ENCODE results near the gene PEAR1.

Gene PEAR1

GRCh38 chr1:156909671-156910070, 16.2 kb downstream of the PEAR1 start:
- TF ChIP-seq, protein P1, sequence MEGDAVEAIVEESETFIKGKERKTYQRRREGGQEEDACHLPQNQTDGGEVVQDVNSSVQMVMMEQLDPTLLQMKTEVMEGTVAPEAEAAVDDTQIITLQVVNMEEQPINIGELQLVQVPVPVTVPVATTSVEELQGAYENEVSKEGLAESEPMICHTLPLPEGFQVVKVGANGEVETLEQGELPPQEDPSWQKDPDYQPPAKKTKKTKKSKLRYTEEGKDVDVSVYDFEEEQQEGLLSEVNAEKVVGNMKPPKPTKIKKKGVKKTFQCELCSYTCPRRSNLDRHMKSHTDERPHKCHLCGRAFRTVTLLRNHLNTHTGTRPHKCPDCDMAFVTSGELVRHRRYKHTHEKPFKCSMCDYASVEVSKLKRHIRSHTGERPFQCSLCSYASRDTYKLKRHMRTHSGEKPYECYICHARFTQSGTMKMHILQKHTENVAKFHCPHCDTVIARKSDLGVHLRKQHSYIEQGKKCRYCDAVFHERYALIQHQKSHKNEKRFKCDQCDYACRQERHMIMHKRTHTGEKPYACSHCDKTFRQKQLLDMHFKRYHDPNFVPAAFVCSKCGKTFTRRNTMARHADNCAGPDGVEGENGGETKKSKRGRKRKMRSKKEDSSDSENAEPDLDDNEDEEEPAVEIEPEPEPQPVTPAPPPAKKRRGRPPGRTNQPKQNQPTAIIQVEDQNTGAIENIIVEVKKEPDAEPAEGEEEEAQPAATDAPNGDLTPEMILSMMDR (IDR thresholded peaks at IDR 0.05) = no peak

GRCh38 chr1:156910309-156910782, 16.8 kb downstream of the PEAR1 start:
- TF ChIP-seq, protein P1 (IDR thresholded peaks at IDR 0.05) = peak; percentile 100

DNA sequence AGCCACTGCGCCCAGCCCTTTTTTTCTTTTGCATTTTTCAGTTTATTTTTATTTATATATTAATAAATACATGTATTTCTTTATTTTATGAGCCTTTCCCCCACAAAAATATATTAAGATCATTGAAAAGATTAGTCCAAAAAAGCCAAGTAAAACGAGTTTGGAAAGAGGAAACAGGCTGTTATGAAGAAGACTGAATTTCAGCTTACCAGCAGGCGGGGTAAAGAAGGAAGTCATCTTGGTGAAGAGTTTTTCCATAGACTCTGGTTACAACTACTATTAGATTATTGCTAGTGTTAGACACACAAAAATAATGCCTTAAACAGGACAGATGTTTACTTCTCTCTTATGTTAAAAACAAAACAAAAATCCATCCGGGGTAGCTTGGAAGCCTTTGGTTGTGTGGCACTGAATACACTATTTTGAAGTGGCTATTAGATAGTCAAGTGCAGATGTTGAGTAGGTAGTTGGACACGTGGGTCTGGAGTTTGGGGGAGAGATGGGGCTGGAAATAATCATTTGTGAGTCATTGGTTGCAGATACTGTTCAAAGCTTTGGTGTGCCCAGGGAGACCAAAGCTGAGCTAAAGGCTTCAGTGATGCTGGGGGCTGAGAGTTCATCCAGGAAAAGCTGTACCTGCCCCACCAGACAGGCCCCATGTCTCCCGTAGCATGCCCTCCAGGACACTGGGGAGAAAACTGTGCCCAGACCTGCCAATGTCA, 18.2 kb downstream of the PEAR1 start:
- TF ChIP-seq, protein P1 (IDR thresholded peaks at IDR 0.05) = no peak

GRCh38 chr1:156912310-156912709, 18.8 kb downstream of the PEAR1 start:
- TF ChIP-seq, protein P1 (IDR thresholded peaks at IDR 0.05) = no peak

GRCh38 chr1:156912861-156913808, 19.6 kb downstream of the PEAR1 start:
- TF ChIP-seq, protein P1 (IDR thresholded peaks at IDR 0.05) = no peak

DNA sequence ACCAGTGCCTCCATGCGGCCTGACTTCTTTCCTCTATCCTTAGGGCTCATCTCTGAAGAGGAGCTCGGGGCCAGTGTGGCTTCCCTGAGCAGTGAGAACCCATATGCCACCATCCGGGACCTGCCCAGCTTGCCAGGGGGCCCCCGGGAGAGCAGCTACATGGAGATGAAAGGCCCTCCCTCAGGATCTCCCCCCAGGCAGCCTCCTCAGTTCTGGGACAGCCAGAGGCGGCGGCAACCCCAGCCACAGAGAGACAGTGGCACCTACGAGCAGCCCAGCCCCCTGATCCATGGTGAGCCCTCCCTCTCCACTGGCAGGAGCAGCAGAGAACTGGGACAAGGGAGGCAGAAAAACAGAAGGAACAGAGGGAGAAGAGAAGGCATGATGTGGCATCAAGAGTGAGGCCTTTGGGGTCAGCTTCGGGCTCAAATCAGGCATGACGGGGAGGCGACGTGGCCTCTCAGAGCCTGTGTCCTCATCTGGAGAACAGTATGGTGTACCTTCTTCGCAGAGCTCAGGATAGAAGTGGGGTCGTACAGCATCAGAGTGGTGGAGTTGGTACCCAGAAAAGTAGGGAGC, 20.4 kb downstream of the PEAR1 start:
- TF ChIP-seq, protein P1 (IDR thresholded peaks at IDR 0.05) = no peak

GRCh38 chr1:156914440-156914856, 20.9 kb downstream of the PEAR1 start:
- TF ChIP-seq, protein P1 (IDR thresholded peaks at IDR 0.05) = no peak
